K562 (cell line): ENCODE measurements around the gene TEX264. TPM values are rescaled to one million over a fixed set of nuclear protein-coding genes. Genes with fewer than 3 reads are reported as not detected.

Source experiments
- ATAC-seq: fragments of 200-7000 bp; cut with Tn5 transposase; 3 replicates; pipeline ENCODE4 v1.9.1; 2020; ENCODE audit warnings: moderate library complexity
- BruUV-seq: library from RNA; stranded (reverse); fragments of 400-500 nt; replicated peaks from 2 replicates; lab custom pipeline; 2021; lab: Mats Ljungman, UMichigan
- CTCF ChIA-PET: fragments of 300-600 bp; formaldehyde crosslinking; extraction: SDS; loops from one replicate; lab custom pipeline; 2021; ENCODE audit warnings: low intra/inter-chr PET ratio; lab: Yijun Ruan, JAX
- POLR2A ChIA-PET: fragments of 300-600, 350-650 bp; sonication (Branson Sonifier 250); formaldehyde crosslinking; extraction: SDS; loops from one replicate; lab custom pipeline; 2021; ENCODE audit warnings: antibody characterized with exemption, inconsistent platforms; lab: Yijun Ruan, JAX
- DNase-seq, 4 experiments: peaks; one replicate each; pipeline versions ENCODE4 v3.0.0 to v3.0.0-alpha.2; 2011 to 2018; ENCODE audit warnings: low spot score in 3 of 4, mixed read lengths in 3 of 4; ENCODE audit errors: extremely low read depth in 1 of 4
- FAIRE-seq: peaks from 2 replicates; lab custom pipeline; 2011; peaks lifted over from hg19 to GRCh38; lab: Jason Lieb, UNC
- H2AFZ ChIP-seq: 2 replicates; pipeline ENCODE4 v1.6.0; 2011; ENCODE audit warnings: low read depth, low read length, control low read depth, inconsistent platforms
- H3K27ac ChIP-seq: fragments of 200-600 bp; 3 replicates; pipeline ENCODE4 v1.8.0; 2011; ENCODE audit warnings: low read depth, mild to moderate bottlenecking, control low read depth, inconsistent platforms, low read length, moderate library complexity, mixed read lengths; ENCODE audit errors: extremely low read depth
- H3K27me3 ChIP-seq, 2 experiments: fragments of 300-600 bp in 1 of 2; 2 replicates in 1 of 2; 3 replicates in 1 of 2; pipeline versions ENCODE4 v1.6.0 to v1.8.0; 2011; ENCODE audit warnings: inconsistent platforms in 2 of 2, low read length in 2 of 2, mild to moderate bottlenecking in 1 of 2, mixed read lengths in 1 of 2, moderate library complexity in 1 of 2; ENCODE audit not compliant: control insufficient read depth in 2 of 2, insufficient read depth in 2 of 2
- H3K36me3 ChIP-seq: fragments of 300-600 bp; 3 replicates; pipeline ENCODE4 v1.8.0; 2011; ENCODE audit warnings: mild to moderate bottlenecking, low read length, inconsistent platforms; ENCODE audit not compliant: control insufficient read depth, insufficient read depth
- H3K4me1 ChIP-seq, 2 experiments: fragments of 200-600 bp in 1 of 2; replicated peaks in 1 of 2; 2 replicates in 1 of 2; 3 replicates in 1 of 2; pipeline versions ENCODE4 v1.5.1 to v1.8.0; 2011; ENCODE audit warnings: inconsistent platforms in 2 of 2, low read length in 2 of 2, mild to moderate bottlenecking in 1 of 2, mixed read lengths in 1 of 2, moderate library complexity in 1 of 2; ENCODE audit not compliant: control insufficient read depth in 2 of 2, insufficient read depth in 2 of 2
- H3K4me2 ChIP-seq: 2 replicates; pipeline ENCODE4 v1.6.1; 2011; ENCODE audit warnings: low read length, control low read depth, inconsistent platforms, mixed read lengths; ENCODE audit not compliant: insufficient read depth
- H3K4me3 ChIP-seq: fragments of 200-600 bp; sonication (generic), shearing (Covaris generic); 2 replicates; pipeline ENCODE4 v1.5.1; 2016; ENCODE audit warnings: control low read depth, inconsistent platforms
- H3K79me2 ChIP-seq: fragments of 200-600 bp; 3 replicates; pipeline ENCODE4 v1.8.0; 2011; ENCODE audit warnings: low read length, inconsistent platforms; ENCODE audit not compliant: control insufficient read depth, insufficient read depth
- H3K9ac ChIP-seq, 2 experiments: 2 replicates each; pipeline versions ENCODE4 v1.6.0 to v1.6.1; 2011; ENCODE audit warnings: low read depth in 2 of 2, low read length in 2 of 2, control low read depth in 1 of 2, inconsistent platforms in 1 of 2, mild to moderate bottlenecking in 1 of 2, mixed read lengths in 1 of 2; ENCODE audit not compliant: insufficient read depth in 1 of 2
- H3K9me1 ChIP-seq: one replicate; pipeline ENCODE4 v1.6.0; 2011; ENCODE audit warnings: inconsistent platforms, mild to moderate bottlenecking, low read length, moderate library complexity; ENCODE audit not compliant: control insufficient read depth, insufficient read depth
- H3K9me3 ChIP-seq: replicated peaks from 2 replicates; pipeline ENCODE4 v1.5.1; 2011; ENCODE audit warnings: low read depth, low read length, inconsistent platforms; ENCODE audit not compliant: control insufficient read depth, insufficient read depth
- H4K20me1 ChIP-seq: replicated peaks from 2 replicates; pipeline ENCODE4 v1.6.1; 2011; ENCODE audit warnings: low read length, inconsistent platforms, mixed read lengths; ENCODE audit not compliant: control insufficient read depth, insufficient read depth
- ARID4B ChIP-seq: sonication (generic); formaldehyde crosslinking; IDR thresholded peaks from 2 replicates; pipeline ENCODE4 v1.8.0; 2022; ENCODE audit warnings: mild to moderate bottlenecking, missing genetic modification reagents
- ATF4 ChIP-seq: fragments of 450-650 bp; formaldehyde crosslinking; IDR thresholded peaks from 2 replicates; pipeline ENCODE4 v1.4.0; 2022; ENCODE audit warnings: mild to moderate bottlenecking, moderate library complexity
- CAMTA2 ChIP-seq: fragments of 250-450 bp; sonication (Bioruptor Pico); conservative IDR thresholded peaks from 2 replicates; pipeline ENCODE4 v1.5.1; 2022
- RERE ChIP-seq: sonication (generic); formaldehyde crosslinking; IDR thresholded peaks from 2 replicates; pipeline ENCODE4 v1.8.0; 2023; ENCODE audit warnings: missing genetic modification reagents, mild to moderate bottlenecking, borderline replicate concordance
- SRSF9 ChIP-seq: fragments of 200-400 bp; formaldehyde crosslinking; IDR thresholded peaks from 2 replicates; pipeline ENCODE4 v1.6.1; 2017; ENCODE audit warnings: low read depth, low read length, borderline replicate concordance
- STAG1 ChIP-seq: sonication (generic); formaldehyde crosslinking; IDR thresholded peaks from 2 replicates; pipeline ENCODE4 v1.5.0; 2020; ENCODE audit warnings: missing genetic modification reagents, borderline replicate concordance
- YY1 ChIP-seq, 3 experiments: IDR thresholded peaks; 2 replicates each; pipeline ENCODE4 v1.6.1; 2011; ENCODE audit warnings: low read length in 2 of 3, mild to moderate bottlenecking in 2 of 3, moderate library complexity in 2 of 3, borderline replicate concordance in 1 of 3, control low read depth in 1 of 3, low read depth in 1 of 3; ENCODE audit not compliant: insufficient read depth in 3 of 3, insufficient replicate concordance in 2 of 3, control insufficient read depth in 1 of 3, insufficient read length in 1 of 3; ENCODE audit errors: extremely low read depth in 1 of 3
- ZNF224 ChIP-seq: sonication (generic); formaldehyde crosslinking; IDR thresholded peaks from 2 replicates; pipeline ENCODE4 v1.8.0; 2022; ENCODE audit warnings: mild to moderate bottlenecking, missing genetic modification reagents
- WGBS: fragments of 100-300 bp; shearing (Covaris generic); methylation state at CpG from one replicate; pipeline ENCODE4 v1.1.6; 2016; ENCODE audit warnings: low coverage, mixed read lengths; ENCODE audit not compliant: insufficient coverage; ENCODE audit errors: missing lambda C conversion rate; 5-methylcytosine and 5-hydroxymethylcytosine counted together
- in situ Hi-C: fragments of 300-500 bp; cut with MboI; formaldehyde crosslinking; loops from 4 replicates; pipeline ENCODE4 v1.15.0; 2018; ENCODE audit warnings: inconsistent platforms, mixed read lengths
- intact Hi-C: fragments of 100-400 bp; cut with micrococcal nuclease; formaldehyde crosslinking; loops from 2 replicates; pipeline ENCODE4 v1.14.2; 2022
- polyA plus RNA-seq, 8 experiments: library from polyadenylated mRNA; depleted of rRNA in 4 of 8; stranded (reverse) in 5 of 8; unstranded in 3 of 8; fragments of >200 nt; fragmentation: Nextera tagmentation in 2 of 8; fragmentation: Illumina TruSeq in 1 of 8; extraction: Ambion mirVana in 2 of 8; extraction: Trizol in 1 of 8; gene quantifications; 2 replicates each; pipeline versions ENCODE4 v1.2.1 to v1.2.3, GENCODE V29; 2011 to 2014; ENCODE audit warnings: inconsistent platforms in 1 of 8, missing spikeins in 1 of 8
- total RNA-seq, 7 experiments: library from RNA; depleted of rRNA in 6 of 7; stranded (reverse); fragments of >200 nt in 6 of 7; fragmentation: Illumina TruSeq in 2 of 7; extraction: Trizol in 2 of 7; gene quantifications; 2 replicates each; pipeline versions ENCODE4 v1.2.1 to v1.2.3, GENCODE V29; 2011 to 2021; ENCODE audit warnings: low replicate concordance in 1 of 7
- TF ChIP-seq, protein P1 (sequence below), 2 experiments: fragments of 250-450 bp in 1 of 2; fragments of 450-650 bp in 1 of 2; sonication (Bioruptor Pico) in 1 of 2; IDR thresholded peaks; 2 replicates each; pipeline versions ENCODE4 v1.6.1 to v1.8.0; 2016 to 2021; ENCODE audit warnings: mild to moderate bottlenecking in 2 of 2, moderate library complexity in 2 of 2, missing compliant biosample characterization in 1 of 2, missing genetic modification characterization in 1 of 2

The TEX264 gene
- total and polyA plus RNA-seq, 9 of the 15 experiments (the other 6 are each of a cell fraction or from before 2014, with no cell fraction given), result 4.1 to 47.0 (median 31.0) TPM

GRCh38 chr3:51691949-51692348, 20.9 kb downstream of the TEX264 start:
- H3K27me3 ChIP-seq, result no peaks in the 10 kb centered on the region
- no peaks in the 10 kb centered on the region for H3K4me1 ChIP-seq
- H3K27ac ChIP-seq, result no peak overlapping the region
- CTCF ChIA-PET, result no interaction called here
- in situ Hi-C loops (loop anchor here (25.0 kb wide), 1 partner anchor 1055 kb away; no protein-coding TSS in a partner anchor), intact Hi-C loops (no loop called here)
- peaks cover 1% of the 10 kb centered on the region for H3K9me1 ChIP-seq
- no peak overlapping the region for H3K4me2 ChIP-seq
- no peak overlapping the region for H2AFZ ChIP-seq
- no peaks in the 10 kb centered on the region for H3K9me3 ChIP-seq
- DNase-seq (no peak), ATAC-seq (no peak), FAIRE-seq (no peak)
- POLR2A ChIA-PET, result interaction anchor here (1.4 to 1.5 kb wide), 2 partner anchors 10 kb away, joined by 3 to 5 read pairs; no protein-coding TSS in a partner anchor
- H3K9ac ChIP-seq, result no peak overlapping the region
- no TSS peak for BruUV-seq
- H3K79me2 ChIP-seq, result no peaks in the 10 kb centered on the region
- no peak overlapping the region for H3K4me3 ChIP-seq
- WGBS, result no CpG with 5 or more reads among the region's 3 CpGs
- H3K36me3 ChIP-seq, result peaks cover 21% of the 10 kb centered on the region; the same call in 2 of the 3 replicates
- H4K20me1 ChIP-seq, result no peaks in the 10 kb centered on the region
- TF ChIP-seq ATF4 (no peak), CAMTA2 (no peak), SRSF9 (no peak), STAG1 (CRISPR knock-in tag) (no peak), ARID4B (CRISPR knock-in tag) (no peak), ZNF224 (CRISPR knock-in tag) (no peak), YY1 (IDR thresholded peaks at IDR 0.05; ENCODE audit: borderline replicate concordance in 1 of 3, control insufficient read depth in 1 of 3, extremely low read depth in 1 of 3, insufficient read depth in 3 of 3, insufficient read length in 1 of 3, insufficient replicate concordance in 2 of 3, low read depth in 1 of 3, low read length in 2 of 3) (no peak), RERE (no peak)
- TF ChIP-seq, protein P1, sequence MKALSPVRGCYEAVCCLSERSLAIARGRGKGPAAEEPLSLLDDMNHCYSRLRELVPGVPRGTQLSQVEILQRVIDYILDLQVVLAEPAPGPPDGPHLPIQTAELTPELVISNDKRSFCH (CRISPR knock-in tag; IDR thresholded peaks at IDR 0.05), result no peak
- TF ChIP-seq, protein P1 (tag; IDR thresholded peaks at IDR 0.05), result no peak
